Measurements from ENCODE around the gene DOCK3. TPM values are rescaled to one million over a fixed set of nuclear protein-coding genes. Genes with fewer than 3 reads are reported as not detected.

DOCK3 gene
- total RNA-seq, 3 donors from 2014 or later (not counting 1 experiment from before 2014, with no cell fraction given): 1.4 to 2.4 (median 1.7) TPM

- no CpG with 5 or more reads among the region's 1 CpG for WGBS (ENCODE audit: insufficient coverage)
- no peak overlapping the region for H3K4me3 Mint-ChIP-seq
Measured at GRCh38 chr3:50737193-50737905, 62.6 kb downstream of the DOCK3 start.

GRCh38 chr3:50737906-50738598 is 63.3 kb downstream of the DOCK3 start:
- H3K27ac ChIP-seq (ENCODE audit: low read length): no peak overlapping the region
- no peak overlapping the region for H3K27ac Mint-ChIP-seq
- H3K4me1 Mint-ChIP-seq: no peaks in the 10 kb centered on the region
- H3K4me1 ChIP-seq (ENCODE audit: control insufficient read depth, insufficient read depth, low read length): no peaks in the 10 kb centered on the region
- DNase-seq (no peak), ATAC-seq (no peak)
- no peaks in the 10 kb centered on the region for H3K9me3 ChIP-seq (ENCODE audit: control insufficient read depth, insufficient read depth, low read length)
- H3K4me3 Mint-ChIP-seq: no peak overlapping the region
- H3K27me3 Mint-ChIP-seq (ENCODE audit: low read depth in 2 of 2): peaks cover 2 to 5% of the 10 kb centered on the region in 2 donors
- no peaks in the 10 kb centered on the region for H3K9me3 Mint-ChIP-seq
- intact Hi-C loops (cut with micrococcal nuclease): no loop called here
- no peaks in the 10 kb centered on the region for H3K27me3 ChIP-seq (ENCODE audit: control insufficient read depth, insufficient read depth, low read length)
- H3K36me3 ChIP-seq (ENCODE audit: control insufficient read depth, insufficient read depth, low read length): no peaks in the 10 kb centered on the region
- H3K4me3 ChIP-seq (ENCODE audit: low read length): no peak overlapping the region
- WGBS (ENCODE audit: insufficient coverage): 88% methylated on average over 6 of the region's 6 CpGs
- TF ChIP-seq CTCF (IDR thresholded peaks at IDR 0.05): no peak
- H3K36me3 Mint-ChIP-seq: no peaks in the 10 kb centered on the region

More at GRCh38 chr3:50737193-50737905, 62.6 kb downstream of the DOCK3 start:
- no peaks in the 10 kb centered on the region for H3K9me3 Mint-ChIP-seq
- no peaks in the 10 kb centered on the region for H3K4me1 Mint-ChIP-seq
- no peak for TF ChIP-seq CTCF (IDR thresholded peaks at IDR 0.05)
- intact Hi-C loops (cut with micrococcal nuclease): no loop called here
- peaks cover 2 to 5% of the 10 kb centered on the region in 2 donors for H3K27me3 Mint-ChIP-seq (ENCODE audit: low read depth in 2 of 2)
- H3K4me3 ChIP-seq (ENCODE audit: low read length): no peak overlapping the region
- H3K27me3 ChIP-seq (ENCODE audit: control insufficient read depth, insufficient read depth, low read length): no peaks in the 10 kb centered on the region
- no peaks in the 10 kb centered on the region for H3K36me3 Mint-ChIP-seq
- no peaks in the 10 kb centered on the region for H3K36me3 ChIP-seq (ENCODE audit: control insufficient read depth, insufficient read depth, low read length)
- H3K4me1 ChIP-seq (ENCODE audit: control insufficient read depth, insufficient read depth, low read length): no peaks in the 10 kb centered on the region
- DNase-seq (no peak), ATAC-seq (no peak)
- no peak overlapping the region for H3K27ac ChIP-seq (ENCODE audit: low read length)
- no peaks in the 10 kb centered on the region for H3K9me3 ChIP-seq (ENCODE audit: control insufficient read depth, insufficient read depth, low read length)
- H3K27ac Mint-ChIP-seq: no peak overlapping the region

- TF ChIP-seq CTCF (IDR thresholded peaks at IDR 0.05): no peak
- WGBS (ENCODE audit: insufficient coverage): no CpG with 5 or more reads among the region's 1 CpG
Measured at GRCh38 chr3:50743643-50744042, 68.9 kb downstream of the DOCK3 start.

More at GRCh38 chr3:50743643-50744042, 68.9 kb downstream of the DOCK3 start:
- Mint-ChIP-seq H3K4me3 (no peak overlapping the region), H3K9me3 (no peaks in the 10 kb centered on the region), H3K4me1 (no peaks in the 10 kb centered on the region), H3K27ac (no peak overlapping the region), H3K36me3 (no peaks in the 10 kb centered on the region), H3K27me3 (ENCODE audit: low read depth in 2 of 2) (peaks cover 5 to 11% of the 10 kb centered on the region in 2 donors)
- intact Hi-C loops (cut with micrococcal nuclease): no loop called here
- Histone ChIP-seq H3K36me3 (ENCODE audit: control insufficient read depth, insufficient read depth, low read length) (no peaks in the 10 kb centered on the region), H3K4me1 (ENCODE audit: control insufficient read depth, insufficient read depth, low read length) (no peaks in the 10 kb centered on the region), H3K27ac (ENCODE audit: low read length) (no peak overlapping the region), H3K4me3 (ENCODE audit: low read length) (no peak overlapping the region), H3K27me3 (ENCODE audit: control insufficient read depth, insufficient read depth, low read length) (no peaks in the 10 kb centered on the region), H3K9me3 (ENCODE audit: control insufficient read depth, insufficient read depth, low read length) (no peaks in the 10 kb centered on the region)
- ATAC-seq (no peak), DNase-seq (no peak)
